GM13976 (cell line): ENCODE results near the gene CXCR2.
A peak's percentile ranks its signal among the peaks of the same experiment; 100 is the strongest.

Source experiments
- DNase-seq: peaks from one replicate; pipeline ENCODE4 v3.0.0; 2012; ENCODE audit warnings: low spot score
- in situ Hi-C: fragments of 300-500 bp; cut with MboI; formaldehyde crosslinking; loops from one replicate; pipeline ENCODE4 v1.12.0; 2022; ENCODE audit warnings: low sequenced_read_pairs, mixed read lengths, inconsistent platforms; ENCODE audit not compliant: unreplicated experiment
- TF ChIP-seq, protein P1 (sequence below): IDR thresholded peaks from 2 replicates; pipeline ENCODE4 v1.5.1; 2012; ENCODE audit warnings: borderline replicate concordance, mild to moderate bottlenecking; ENCODE audit not compliant: insufficient read depth; ENCODE audit errors: extremely low read depth, missing control alignments, control extremely low read depth

Gene CXCR2

DNA sequence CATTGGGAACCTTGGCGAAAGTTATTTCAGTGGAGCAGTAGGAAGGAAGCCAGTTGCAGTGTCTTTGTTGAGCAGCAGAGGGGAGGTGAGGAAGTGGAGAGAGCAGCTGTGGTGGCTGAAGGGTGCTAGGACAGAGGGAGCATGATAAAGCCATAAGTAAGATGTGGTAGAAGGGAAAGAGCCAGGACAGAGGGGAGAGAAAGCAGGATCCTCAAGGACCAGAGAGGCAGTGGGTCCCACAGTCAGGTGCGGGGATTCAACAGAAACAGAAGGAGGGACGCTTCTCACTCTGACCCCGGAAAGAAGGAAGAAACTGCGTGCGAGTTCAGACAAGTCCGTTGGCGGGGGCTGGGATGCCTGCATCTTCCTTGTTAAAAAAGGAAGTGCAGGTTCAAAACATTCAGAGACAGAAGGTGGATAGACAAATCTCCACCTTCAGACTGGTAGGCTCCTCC, at the start of gene CXCR2:
CXCR2 (plus strand) TSS at position 403 of the 455 bp plus-strand sequence. CDS start 8,774 bp downstream, outside the sequence.
- DNase-seq, result no peak
- in situ Hi-C loops, result no loop called here
- TF ChIP-seq, protein P1, sequence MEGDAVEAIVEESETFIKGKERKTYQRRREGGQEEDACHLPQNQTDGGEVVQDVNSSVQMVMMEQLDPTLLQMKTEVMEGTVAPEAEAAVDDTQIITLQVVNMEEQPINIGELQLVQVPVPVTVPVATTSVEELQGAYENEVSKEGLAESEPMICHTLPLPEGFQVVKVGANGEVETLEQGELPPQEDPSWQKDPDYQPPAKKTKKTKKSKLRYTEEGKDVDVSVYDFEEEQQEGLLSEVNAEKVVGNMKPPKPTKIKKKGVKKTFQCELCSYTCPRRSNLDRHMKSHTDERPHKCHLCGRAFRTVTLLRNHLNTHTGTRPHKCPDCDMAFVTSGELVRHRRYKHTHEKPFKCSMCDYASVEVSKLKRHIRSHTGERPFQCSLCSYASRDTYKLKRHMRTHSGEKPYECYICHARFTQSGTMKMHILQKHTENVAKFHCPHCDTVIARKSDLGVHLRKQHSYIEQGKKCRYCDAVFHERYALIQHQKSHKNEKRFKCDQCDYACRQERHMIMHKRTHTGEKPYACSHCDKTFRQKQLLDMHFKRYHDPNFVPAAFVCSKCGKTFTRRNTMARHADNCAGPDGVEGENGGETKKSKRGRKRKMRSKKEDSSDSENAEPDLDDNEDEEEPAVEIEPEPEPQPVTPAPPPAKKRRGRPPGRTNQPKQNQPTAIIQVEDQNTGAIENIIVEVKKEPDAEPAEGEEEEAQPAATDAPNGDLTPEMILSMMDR, result no peak

- in situ Hi-C loops, result no loop called here
- no peak for DNase-seq
- TF ChIP-seq, protein P1, result no peak
Measured at GRCh38 chr2:218077464-218078216, 48.2 kb upstream of the CXCR2 start.

GRCh38 chr2:218079943-218080913, 45.6 kb upstream of the CXCR2 start:
- no peak for DNase-seq
- TF ChIP-seq, protein P1, result no peak
- in situ Hi-C loops, result no loop called here

DNA sequence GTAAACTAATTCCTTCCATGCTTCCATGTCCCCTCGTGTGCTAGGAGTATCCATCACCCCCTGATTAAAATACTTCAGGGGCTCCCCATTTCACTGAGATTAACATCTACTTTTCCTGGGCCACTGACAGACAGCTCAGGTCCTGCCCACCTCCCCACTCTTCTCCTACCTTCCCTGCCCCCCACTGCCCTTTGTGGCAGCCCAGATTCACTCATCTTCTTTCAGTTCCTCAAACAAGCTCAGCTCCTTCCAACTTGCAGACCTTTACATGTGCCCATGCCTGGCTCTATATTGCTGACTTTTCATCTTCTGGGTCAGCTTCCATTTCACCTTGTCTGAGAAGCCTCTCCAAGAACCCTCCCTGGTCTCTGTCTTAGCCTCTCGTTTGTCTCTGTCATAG, 44.8 kb upstream of the CXCR2 start:
- TF ChIP-seq, protein P1, result no peak
- peak; percentile 65 for DNase-seq
- in situ Hi-C loops, result no loop called here

DNA sequence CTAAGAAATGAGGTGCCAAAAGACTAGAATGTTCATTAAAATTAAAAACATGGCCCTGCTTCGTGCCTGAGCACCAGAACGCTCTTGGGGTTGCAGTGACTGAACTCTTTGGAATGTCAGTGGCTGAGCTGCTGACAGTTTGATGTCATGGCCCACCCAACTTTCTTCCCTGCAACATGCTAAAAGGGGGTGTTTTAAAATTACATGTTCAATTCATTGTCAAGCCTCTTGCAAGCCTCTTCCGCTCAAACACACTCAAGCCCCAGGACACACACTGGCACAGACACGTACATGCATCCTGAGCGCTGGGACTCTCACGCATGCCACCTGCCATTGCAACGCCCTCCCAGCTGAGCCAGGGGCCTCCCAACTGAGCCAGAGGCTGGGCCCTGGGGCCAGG, 44.1 kb upstream of the CXCR2 start:
- TF ChIP-seq, protein P1, result no peak
- no peak for DNase-seq
- in situ Hi-C loops, result no loop called here

GRCh38 chr2:218082586-218083351, 43.1 kb upstream of the CXCR2 start:
- TF ChIP-seq, protein P1, result no peak

More at GRCh38 chr2:218082586-218083351, 43.1 kb upstream of the CXCR2 start:
- in situ Hi-C loops, result no loop called here
- DNase-seq, result no peak
